DMS79 treated with DMSO at 0.1 percent for 48 hours (cell line): Measurements from ENCODE around the gene CTSL.
"Not testable (repeated sequence)": the region's sequence is repeated elsewhere in the genome, so short reads cannot be mapped to it uniquely, and the experiment has no call there.

Experiments used
- DNase-seq: peaks from one replicate; lab custom pipeline; 2025; lab: John Stamatoyannopoulos, UW

CTSL gene

GRCh38 chr9:87759980-87760379 lies 34.1 kb downstream of the CTSL start:
- DNase-seq, result not testable (repeated sequence)

GRCh38 chr9:87760529-87760928 lies 34.6 kb downstream of the CTSL start:
- no peak for DNase-seq

- DNase-seq, result no peak
Measured at GRCh38 chr9:87763286-87763685, 37.4 kb downstream of the CTSL start.

GRCh38 chr9:87765521-87765920 lies 39.6 kb downstream of the CTSL start:
- DNase-seq, result no peak

- DNase-seq, result no peak
Measured at GRCh38 chr9:87766697-87767096, 40.8 kb downstream of the CTSL start.

- no peak for DNase-seq
Measured at GRCh38 chr9:87770616-87771315, 44.8 kb downstream of the CTSL start.

GRCh38 chr9:87771316-87772006 lies 45.5 kb downstream of the CTSL start:
- no peak for DNase-seq

- no peak for DNase-seq
Measured at GRCh38 chr9:87776481-87777379, 50.8 kb downstream of the CTSL start.

GRCh38 chr9:87778996-87779395 lies 53.1 kb downstream of the CTSL start:
- DNase-seq, result no peak
